ENCODE measurements around the gene BBS7. TPM values are rescaled to one million over a fixed set of nuclear protein-coding genes. Genes with fewer than 3 reads are reported as not detected.

The BBS7 gene
- total and polyA plus RNA-seq, 9 of the 15 experiments (the other 6 are each of a cell fraction or from before 2014, with no cell fraction given): 13.4 to 25.8 (median 16.4) TPM

DNA sequence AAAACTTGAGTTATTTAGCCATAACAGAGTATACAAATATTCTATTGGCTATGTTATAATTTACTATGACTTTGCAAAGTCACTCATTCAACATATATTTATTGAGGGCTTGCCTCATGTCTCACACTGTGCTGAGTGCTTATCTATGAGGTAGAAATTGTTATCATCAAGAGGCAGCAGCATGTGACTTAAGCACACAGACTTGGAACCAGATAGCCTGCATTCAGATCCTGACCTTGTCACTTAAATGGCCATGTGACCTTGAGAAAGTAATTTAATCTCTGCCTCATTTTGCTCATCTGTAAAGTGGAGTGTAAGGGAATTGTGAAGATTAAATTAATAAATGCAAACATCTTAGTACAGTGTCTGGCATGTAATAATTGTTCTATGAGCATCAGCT is 79.3 kb downstream of the BBS7 start (continued):
- TF ChIP-seq MGA (IDR thresholded peaks at IDR 0.05) (peak; percentile 69), ZBTB43 (CRISPR knock-in tag; IDR thresholded peaks at IDR 0.05) (no peak), ZNF740 (CRISPR knock-in tag; IDR thresholded peaks at IDR 0.05) (no peak), ZNF740 (tag; IDR thresholded peaks at IDR 0.05) (no peak), GTF2E2 (tag; IDR thresholded peaks at IDR 0.05) (no peak), EHMT2 (IDR thresholded peaks at IDR 0.05) (no peak), DDX20 (tag; IDR thresholded peaks at IDR 0.05; ENCODE audit: low read depth) (no peak), BRF1 (IDR thresholded peaks at IDR 0.05; ENCODE audit: borderline replicate concordance, extremely low read depth, insufficient read length) (no peak)
